NB4 (cell line): Measurements from ENCODE around the gene OBSCN.

Source experiments
- CTCF ChIP-seq: IDR thresholded peaks from one replicate; pipeline ENCODE4 v1.5.1; 2012; ENCODE audit warnings: low read depth, low read length
- MAX ChIP-seq: IDR thresholded peaks from 2 replicates; pipeline ENCODE4 v1.6.1; 2011; ENCODE audit warnings: low read depth, low read length
- POLR2A ChIP-seq: IDR thresholded peaks from 2 replicates; pipeline ENCODE4 v1.6.1; 2011; ENCODE audit warnings: mild to moderate bottlenecking; ENCODE audit not compliant: insufficient read length; ENCODE audit errors: extremely low read depth

GRCh38 chr1:228170666-228171065 is 37.2 kb upstream of the OBSCN start:
- TF ChIP-seq POLR2A, result no peak
- TF ChIP-seq CTCF, result no peak
- no peak for TF ChIP-seq MAX
